HepG2 (cell line): ENCODE data around the gene ARHGEF40. TPM values are rescaled to one million over a fixed set of nuclear protein-coding genes. Genes with fewer than 3 reads are reported as not detected.

ENCODE experiments used
- CENPT ChIP-seq: sonication (generic); formaldehyde crosslinking; IDR thresholded peaks from 2 replicates; pipeline ENCODE4 v1.8.0; 2022; ENCODE audit warnings: low read depth, mild to moderate bottlenecking, moderate library complexity, missing genetic modification reagents
- SNAI1 ChIP-seq: sonication (generic); formaldehyde crosslinking; IDR thresholded peaks from 2 replicates; pipeline ENCODE4 v1.5.0; 2020; ENCODE audit warnings: mild to moderate bottlenecking, missing genetic modification reagents, borderline replicate concordance
- TBX2 ChIP-seq: sonication (generic); formaldehyde crosslinking; IDR thresholded peaks from 2 replicates; pipeline ENCODE4 v1.5.0; 2020; ENCODE audit warnings: missing genetic modification reagents, mild to moderate bottlenecking, borderline replicate concordance
- ZNF274 ChIP-seq: sonication (generic); formaldehyde crosslinking; IDR thresholded peaks from 2 replicates; pipeline ENCODE4 v1.5.1; 2020; ENCODE audit warnings: mild to moderate bottlenecking, missing genetic modification reagents
- ZNF30 ChIP-seq: sonication (generic); formaldehyde crosslinking; IDR thresholded peaks from 2 replicates; pipeline ENCODE4 v1.5.0; 2020; ENCODE audit warnings: mild to moderate bottlenecking, missing genetic modification reagents
- ZNF407 ChIP-seq: sonication (generic); formaldehyde crosslinking; IDR thresholded peaks from one replicate; pipeline ENCODE4 v1.5.1; 2020; ENCODE audit warnings: mild to moderate bottlenecking, missing genetic modification reagents; ENCODE audit errors: not compliant biosample characterization
- ZNF619 ChIP-seq: sonication (generic); formaldehyde crosslinking; IDR thresholded peaks from 2 replicates; pipeline ENCODE4 v1.4.0; 2020; ENCODE audit warnings: mild to moderate bottlenecking, missing genetic modification reagents
- ZNF776 ChIP-seq: sonication (generic); formaldehyde crosslinking; IDR thresholded peaks from 2 replicates; pipeline ENCODE4 v1.4.0; 2020; ENCODE audit warnings: mild to moderate bottlenecking, missing genetic modification reagents
- ZNF784 ChIP-seq: sonication (generic); formaldehyde crosslinking; IDR thresholded peaks from 2 replicates; pipeline ENCODE4 v1.5.1; 2020; ENCODE audit warnings: missing genetic modification reagents, mild to moderate bottlenecking, borderline replicate concordance
- ZNF891 ChIP-seq: sonication (generic); formaldehyde crosslinking; IDR thresholded peaks from 2 replicates; pipeline ENCODE4 v1.5.0; 2020; ENCODE audit warnings: mild to moderate bottlenecking, missing genetic modification reagents
- polyA plus RNA-seq, 8 experiments: library from polyadenylated mRNA; depleted of rRNA in 3 of 8; stranded (reverse) in 7 of 8; unstranded in 1 of 8; fragments of >200 nt; fragmentation: Illumina TruSeq in 4 of 8; extraction: Trizol in 4 of 8; gene quantifications; 2 replicates each; pipeline versions ENCODE4 v1.2.1 to v1.2.3, GENCODE V29; 2011 to 2016; ENCODE audit warnings: low read depth in 4 of 8, missing spikeins in 1 of 8, mixed read lengths in 1 of 8; ENCODE audit not compliant: insufficient read depth in 1 of 8
- total RNA-seq, 5 experiments: library from RNA; depleted of rRNA; stranded (reverse); fragments of >200 nt; fragmentation: Illumina TruSeq; extraction: Trizol; gene quantifications; 2 replicates each; pipeline ENCODE4 v1.2.3, GENCODE V29; 2016; ENCODE audit warnings: low read depth in 1 of 5
- TF ChIP-seq, protein P1 (sequence below): sonication (generic); formaldehyde crosslinking; IDR thresholded peaks from 2 replicates; pipeline ENCODE4 v1.8.1; 2023; ENCODE audit warnings: mild to moderate bottlenecking, missing genetic modification reagents

The ARHGEF40 gene
- total and polyA plus RNA-seq, 2 of the 13 experiments (the other 11 are each of a cell fraction or from before 2014, with no cell fraction given): 28.1 to 78.1 TPM

- TF ChIP-seq ZNF274: peak; percentile 23; the same call in 1 of the 2 replicates
- TF ChIP-seq ZNF619 (CRISPR knock-in tag): 0 out of 2 replicates have a peak, but pooled peaks have one; percentile 22
- TF ChIP-seq ZNF891 (CRISPR knock-in tag): peak; percentile 45; the same call in 1 of the 2 replicates
- TF ChIP-seq ZNF407 (CRISPR knock-in tag): peak; percentile 29
- TF ChIP-seq ZNF776 (CRISPR knock-in tag): 0 out of 2 replicates have a peak, but pooled peaks have one; percentile 45
- no peak for TF ChIP-seq ZNF30 (CRISPR knock-in tag)
- TF ChIP-seq, protein P1, sequence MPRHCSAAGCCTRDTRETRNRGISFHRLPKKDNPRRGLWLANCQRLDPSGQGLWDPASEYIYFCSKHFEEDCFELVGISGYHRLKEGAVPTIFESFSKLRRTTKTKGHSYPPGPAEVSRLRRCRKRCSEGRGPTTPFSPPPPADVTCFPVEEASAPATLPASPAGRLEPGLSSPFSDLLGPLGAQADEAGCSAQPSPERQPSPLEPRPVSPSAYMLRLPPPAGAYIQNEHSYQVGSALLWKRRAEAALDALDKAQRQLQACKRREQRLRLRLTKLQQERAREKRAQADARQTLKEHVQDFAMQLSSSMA (CRISPR knock-in tag): no peak
- no peak for TF ChIP-seq ZNF784 (CRISPR knock-in tag)
- TF ChIP-seq CENPT (CRISPR knock-in tag): peak; percentile 35; the same call in 1 of the 2 replicates
- 0 out of 2 replicates have a peak, but pooled peaks have one; percentile 24 for TF ChIP-seq TBX2 (CRISPR knock-in tag)
- TF ChIP-seq SNAI1 (CRISPR knock-in tag): peak; percentile 81; the same call in 1 of the 2 replicates
Observed at GRCh38 chr14:21096978-21097635, 27.0 kb downstream of the ARHGEF40 start (continued).
